IMR-90 (cell line): ENCODE data around the gene COG8. TPM values are rescaled to one million over a fixed set of nuclear protein-coding genes. Genes with fewer than 3 reads are reported as not detected.
"Not testable (repeated sequence)": the region's sequence is repeated elsewhere in the genome, so short reads cannot be mapped to it uniquely, and the experiment has no call there.

Experiments used
- ATAC-seq: fragments of 200-7000 bp; cut with Tn5 transposase; 2 replicates; pipeline ENCODE4 v1.9.1; 2020; ENCODE audit warnings: low read depth, mild to moderate bottlenecking, moderate library complexity
- BruUV-seq: library from RNA; stranded (reverse); fragments of 400-500 nt; replicated peaks from 2 replicates; lab custom pipeline; 2021; lab: Mats Ljungman, UMichigan
- CTCF ChIA-PET: fragments of 300-600 bp; formaldehyde crosslinking; extraction: SDS; loops from one replicate; lab custom pipeline; 2021; ENCODE audit warnings: antibody characterized with exemption; lab: Yijun Ruan, JAX
- POLR2A ChIA-PET: fragments of 300-600 bp; sonication (Branson Sonifier 250); formaldehyde crosslinking; loops from one replicate; lab custom pipeline; 2022; ENCODE audit warnings: antibody characterized with exemption; ENCODE audit not compliant: unreplicated experiment; lab: Charles Lee
- DNase-seq: peaks from one replicate; pipeline ENCODE4 v3.0.0; 2013
- H2AFZ ChIP-seq: replicated peaks from 2 replicates; pipeline ENCODE3; 2013; ENCODE audit warnings: low read length, mild to moderate bottlenecking; ENCODE audit not compliant: poor library complexity
- H2AK5ac ChIP-seq: 2 replicates; pipeline ENCODE4 v1.6.1; 2013; ENCODE audit warnings: low read depth, low read length, inconsistent platforms
- H2AK9ac ChIP-seq: replicated peaks from 2 replicates; pipeline ENCODE3; 2013; ENCODE audit warnings: mild to moderate bottlenecking, low read depth, low read length, moderate library complexity; ENCODE audit not compliant: poor library complexity
- H2BK120ac ChIP-seq: 2 replicates; pipeline ENCODE4 v1.6.1; 2013; ENCODE audit warnings: low read depth, low read length, inconsistent platforms
- H2BK15ac ChIP-seq: 3 replicates; pipeline ENCODE4 v1.6.1; 2013; ENCODE audit warnings: low read depth, low read length, inconsistent platforms
- H2BK20ac ChIP-seq: 2 replicates; pipeline ENCODE4 v1.6.1; 2013; ENCODE audit warnings: low read depth, mild to moderate bottlenecking, inconsistent platforms, low read length, moderate library complexity
- H2BK5ac ChIP-seq: 2 replicates; pipeline ENCODE4 v1.6.1; 2013; ENCODE audit warnings: mild to moderate bottlenecking, low read depth, low read length, inconsistent platforms; ENCODE audit not compliant: poor library complexity, severe bottlenecking
- H3K14ac ChIP-seq: replicated peaks from 2 replicates; pipeline ENCODE4 v1.6.1; 2013; ENCODE audit warnings: low read depth, low read length, inconsistent platforms
- H3K18ac ChIP-seq: 2 replicates; pipeline ENCODE4 v1.6.1; 2013; ENCODE audit warnings: low read depth, low read length, control low read depth
- H3K23ac ChIP-seq: 2 replicates; pipeline ENCODE4 v1.6.1; 2013; ENCODE audit warnings: low read depth, low read length, inconsistent platforms
- H3K27ac ChIP-seq: 2 replicates; pipeline ENCODE4 v1.5.1; 2013; ENCODE audit warnings: mild to moderate bottlenecking, control low read depth, low read length; ENCODE audit not compliant: insufficient read depth
- H3K27me3 ChIP-seq: 2 replicates; pipeline ENCODE4 v1.6.1; 2013; ENCODE audit warnings: low read length; ENCODE audit not compliant: control insufficient read depth, insufficient read depth
- H3K36me3 ChIP-seq: 2 replicates; pipeline ENCODE4 v1.6.1; 2013; ENCODE audit warnings: low read length, mixed read lengths; ENCODE audit not compliant: control insufficient read depth, insufficient read depth
- H3K4ac ChIP-seq: 2 replicates; pipeline ENCODE4 v1.6.1; 2013; ENCODE audit warnings: low read depth, low read length, inconsistent platforms
- H3K4me1 ChIP-seq: 2 replicates; pipeline ENCODE4 v1.6.1; 2013; ENCODE audit warnings: low read length, mixed read lengths; ENCODE audit not compliant: control insufficient read depth, insufficient read depth
- H3K4me2 ChIP-seq: 2 replicates; pipeline ENCODE4 v1.6.1; 2013; ENCODE audit warnings: low read depth, mild to moderate bottlenecking, control low read depth, low read length, moderate library complexity
- H3K4me3 ChIP-seq: 2 replicates; pipeline ENCODE4 v1.5.1; 2013; ENCODE audit warnings: low read depth, mild to moderate bottlenecking, control low read depth, low read length, moderate library complexity; ENCODE audit not compliant: insufficient read depth
- H3K56ac ChIP-seq: 2 replicates; pipeline ENCODE4 v1.6.1; 2013; ENCODE audit warnings: low read length, inconsistent platforms; ENCODE audit not compliant: insufficient read depth; ENCODE audit errors: extremely low read depth
- H3K79me1 ChIP-seq, 2 experiments: 2 replicates each; pipeline ENCODE4 v1.6.1; 2013; ENCODE audit warnings: low read length in 2 of 2, inconsistent platforms in 1 of 2, low read depth in 1 of 2
- H3K9ac ChIP-seq: 2 replicates; pipeline ENCODE4 v1.6.1; 2013; ENCODE audit warnings: low read depth, low read length, control low read depth
- H3K9me1 ChIP-seq: 2 replicates; pipeline ENCODE4 v1.6.1; 2013; ENCODE audit warnings: low read length, inconsistent platforms; ENCODE audit not compliant: insufficient read depth
- H3K9me3 ChIP-seq: 2 replicates; pipeline ENCODE4 v1.6.1; 2013; ENCODE audit warnings: low read length; ENCODE audit not compliant: control insufficient read depth, insufficient read depth
- H4K20me1 ChIP-seq: 2 replicates; pipeline ENCODE4 v1.6.1; 2013; ENCODE audit warnings: low read length, inconsistent platforms; ENCODE audit not compliant: insufficient read depth
- H4K5ac ChIP-seq: 2 replicates; pipeline ENCODE4 v1.6.1; 2013; ENCODE audit warnings: mild to moderate bottlenecking, low read depth, low read length, control low read depth
- H4K8ac ChIP-seq, 2 experiments: 2 replicates each; pipeline ENCODE4 v1.6.1; 2013; ENCODE audit warnings: low read depth in 2 of 2, low read length in 2 of 2, control low read depth in 1 of 2, inconsistent platforms in 1 of 2
- H4K91ac ChIP-seq: 2 replicates; pipeline ENCODE4 v1.6.1; 2013; ENCODE audit warnings: low read depth, low read length, inconsistent platforms; ENCODE audit not compliant: insufficient read depth
- CEBPB ChIP-seq: IDR thresholded peaks from 2 replicates; pipeline ENCODE4 v1.6.1; 2012; ENCODE audit warnings: low read depth, low read length, improper control_type of control experiment
- RCOR1 ChIP-seq: IDR thresholded peaks from 2 replicates; pipeline ENCODE4 v1.6.1; 2012; ENCODE audit warnings: mild to moderate bottlenecking, low read length, improper control_type of control experiment; ENCODE audit not compliant: insufficient replicate concordance
- WGBS, 2 experiments: methylation state at CpG; one replicate each; pipeline versions ENCODE4 v1.1.5 to v1.1.7; 2013; ENCODE audit warnings: missing lambda C conversion rate in 2 of 2; ENCODE audit not compliant: insufficient read length in 1 of 2; ENCODE audit errors: extremely low coverage in 2 of 2; 5-methylcytosine and 5-hydroxymethylcytosine counted together
- dilution Hi-C: fragments of 300-500 bp; cut with HindIII; formaldehyde crosslinking; loops from one replicate; pipeline ENCODE4 v1.14.3; 2018; ENCODE audit warnings: low sequenced_read_pairs; ENCODE audit not compliant: unreplicated experiment
- in situ Hi-C: fragments of 300-500 bp; cut with MboI; formaldehyde crosslinking; loops from 3 replicates; pipeline ENCODE4 v1.14.3; 2019; ENCODE audit warnings: low sequenced_read_pairs, inconsistent platforms, mixed read lengths
- intact Hi-C: fragments of 100-400 bp; cut with micrococcal nuclease; formaldehyde crosslinking; loops from 2 replicates; pipeline ENCODE4 v1.10.0; 2022
- polyA plus RNA-seq, 3 experiments: library from polyadenylated mRNA; depleted of rRNA; stranded (reverse); fragments of >200 nt; gene quantifications; 2 replicates each; pipeline ENCODE4 v1.2.3, GENCODE V29; 2012; ENCODE audit warnings: low replicate concordance in 1 of 3
- total RNA-seq: library from RNA; depleted of rRNA; stranded (reverse); fragments of >200 nt; gene quantifications from 2 replicates; pipeline ENCODE4 v1.2.3, GENCODE V29; 2012

Gene COG8
- total and polyA plus RNA-seq, 2 of the 4 experiments (the other 2 are of a cell fraction): 23.4 to 26.2 TPM

DNA sequence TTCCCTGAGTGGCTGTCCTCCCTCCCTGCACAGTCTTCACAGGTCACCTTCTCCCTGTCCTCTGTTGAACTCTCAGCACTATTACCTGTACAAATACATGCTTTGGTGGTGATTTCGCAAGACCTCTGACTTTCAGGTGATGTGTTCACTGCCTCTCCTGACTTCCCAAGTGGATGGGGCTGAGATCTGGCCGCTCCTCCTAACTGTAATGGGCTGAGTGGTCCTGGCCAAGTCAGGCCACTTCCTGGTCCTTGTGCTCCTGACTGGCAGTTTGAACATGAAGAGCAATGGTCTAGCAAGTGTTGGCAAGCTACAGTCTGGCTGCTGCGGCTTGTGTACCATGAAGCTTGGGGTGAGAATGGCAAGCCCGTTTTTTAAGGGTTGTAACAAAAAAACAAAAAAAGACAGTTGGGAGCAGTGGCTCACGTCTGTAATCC lies 23.9 kb upstream of the COG8 start:
- peaks cover 45% of the 10 kb centered on the region for H3K36me3 ChIP-seq
- H3K4me1 ChIP-seq: no peaks in the 10 kb centered on the region; the same call in 1 of the 2 replicates
- no peak overlapping the region for H3K4me3 ChIP-seq
- H2BK20ac ChIP-seq: no peak overlapping the region
- no peak overlapping the region for H3K4me2 ChIP-seq
- H3K9me1 ChIP-seq: peaks cover 7% of the 10 kb centered on the region; the same call in 1 of the 2 replicates
- no peak for TF ChIP-seq RCOR1
- TF ChIP-seq CEBPB: peak; percentile 86
- BruUV-seq: no TSS peak
- no peak overlapping the region for H4K91ac ChIP-seq
- H3K79me1 ChIP-seq: peaks cover 26 to 40% of the 10 kb centered on the region in 2 experiments
- H4K8ac ChIP-seq: no peak overlapping the region
- no peak overlapping the region for H3K27ac ChIP-seq
- no peak for ATAC-seq
- no peak overlapping the region for H2BK120ac ChIP-seq
- WGBS, 2 experiments: 90% methylated on average over 2 of the region's 5 CpGs; no CpG with 5 or more reads in 1 of the 2 experiments
- CTCF ChIA-PET: no interaction called here
- no peak overlapping the region for H2AK9ac ChIP-seq
- no peak overlapping the region for H3K23ac ChIP-seq
- no peaks in the 10 kb centered on the region for H3K27me3 ChIP-seq
- H3K56ac ChIP-seq: no peak overlapping the region
- no peak overlapping the region for H3K14ac ChIP-seq
- in situ Hi-C loops (no loop called here), intact Hi-C loops (no loop called here), dilution Hi-C loops (no loop called here)
- H2AK5ac ChIP-seq: no peak overlapping the region
- no peaks in the 10 kb centered on the region for H3K9me3 ChIP-seq
- H3K4ac ChIP-seq: no peak overlapping the region
- no peak overlapping the region for H4K5ac ChIP-seq
- no peak overlapping the region for H2AFZ ChIP-seq
- no peaks in the 10 kb centered on the region for H4K20me1 ChIP-seq
- H3K9ac ChIP-seq: no peak overlapping the region
- DNase-seq: no peak
- POLR2A ChIA-PET: no interaction called here
- no peak overlapping the region for H2BK5ac ChIP-seq
- H2BK15ac ChIP-seq: no peak overlapping the region
- H3K18ac ChIP-seq: no peak overlapping the region

- intact Hi-C loops: not testable (repeated sequence)
These were observed 20.7 kb upstream of the COG8 start for GRCh38 chr16:69360070-69360469.

More at GRCh38 chr16:69360070-69360469, 20.7 kb upstream of the COG8 start:
- H2BK20ac ChIP-seq, H2BK15ac ChIP-seq, H2AFZ ChIP-seq, POLR2A ChIA-PET, H2AK9ac ChIP-seq, H4K20me1 ChIP-seq, H3K56ac ChIP-seq, H3K4me2 ChIP-seq, H4K5ac ChIP-seq, H3K23ac ChIP-seq, H2AK5ac ChIP-seq, H3K4me3 ChIP-seq, H3K18ac ChIP-seq, H3K9me1 ChIP-seq, H3K14ac ChIP-seq, H3K4ac ChIP-seq, H3K9me3 ChIP-seq, ATAC-seq, H2BK5ac ChIP-seq, H4K8ac ChIP-seq, H3K27ac ChIP-seq, H3K4me1 ChIP-seq, H2BK120ac ChIP-seq, CTCF ChIA-PET, H4K91ac ChIP-seq, dilution Hi-C loops, DNase-seq, H3K27me3 ChIP-seq, in situ Hi-C loops, BruUV-seq, H3K9ac ChIP-seq: not testable (repeated sequence)
- 93% methylated on average over 3 of the region's 9 CpGs; no CpG with 5 or more reads in 1 of the 2 experiments for WGBS, 2 experiments
- peaks cover 29% of the 10 kb centered on the region for H3K36me3 ChIP-seq
- H3K79me1 ChIP-seq: peaks cover 14 to 23% of the 10 kb centered on the region in 2 experiments
